Thymus (tissue), 14 donors: ENCODE measurements around the gene ABCB8. TPM values are rescaled to one million over a fixed set of nuclear protein-coding genes. Genes with fewer than 3 reads are reported as not detected.

Source experiments
- DNase-seq, 9 donors: peaks; one replicate each; pipeline ENCODE4 v3.0.0-alpha.2; 2013; ENCODE audit warnings: low spot score in 9 of 9, low read depth in 6 of 9, missing footprints in 1 of 9
- H3K27ac ChIP-seq, 2 donors: one replicate each; pipeline ENCODE4 v1.5.1; 2013; ENCODE audit warnings: control low read depth in 1 of 2, low read depth in 1 of 2, low read length in 1 of 2, mild to moderate bottlenecking in 1 of 2, moderate library complexity in 1 of 2
- H3K27me3 ChIP-seq, 2 donors: one replicate each; pipeline ENCODE4 v1.5.1; 2013; ENCODE audit warnings: low read length in 1 of 2; ENCODE audit not compliant: control insufficient read depth in 2 of 2, insufficient read depth in 1 of 2
- H3K36me3 ChIP-seq, 2 donors: one replicate each; pipeline ENCODE4 v1.5.1; 2013; ENCODE audit warnings: low read length in 1 of 2, mild to moderate bottlenecking in 1 of 2, moderate library complexity in 1 of 2; ENCODE audit not compliant: control insufficient read depth in 2 of 2, insufficient read depth in 2 of 2
- H3K4me1 ChIP-seq, 2 donors: one replicate each; pipeline ENCODE4 v1.5.1; 2013; ENCODE audit warnings: low read length in 2 of 2; ENCODE audit not compliant: control insufficient read depth in 2 of 2, insufficient read depth in 2 of 2
- H3K4me3 ChIP-seq, 2 donors: one replicate each; pipeline ENCODE4 v1.5.1; 2013; ENCODE audit warnings: low read length in 2 of 2, control low read depth in 1 of 2, mild to moderate bottlenecking in 1 of 2
- H3K9me3 ChIP-seq, 2 donors: one replicate each; pipeline ENCODE4 v1.5.1; 2013; ENCODE audit warnings: low read length in 1 of 2, mild to moderate bottlenecking in 1 of 2; ENCODE audit not compliant: control insufficient read depth in 2 of 2, insufficient read depth in 1 of 2
- WGBS: extraction: QIAGEN DNeasy Blood & Tissue Kit; methylation state at CpG from one replicate; pipeline ENCODE4 v1.1.7; 2013; 5-methylcytosine and 5-hydroxymethylcytosine counted together
- long read RNA-seq, 10 donors: transcript quantifications; one replicate each; lab custom pipeline, GENCODE V29; 2026
- polyA plus RNA-seq: library from polyadenylated mRNA; stranded (reverse); fragments of 200-250 nt; gene quantifications from one replicate; pipeline ENCODE4 v1.2.3, GENCODE V29; 2013
- total RNA-seq: library from RNA; stranded (reverse); fragments of 120-200 nt; gene quantifications from one replicate; pipeline ENCODE4 v1.2.4, GENCODE V29; 2013
- donor health status: healthy.

The ABCB8 gene
- 10.5 TPM for total RNA-seq
- 33.8 TPM for polyA plus RNA-seq
- long read RNA-seq, donor 1, result 0 reads
- long read RNA-seq, donor 2, result 0 reads
- long read RNA-seq, donor 3, full-length matches to known transcripts, result 4 of 4 reads
- long read RNA-seq, donor 3, partial matches to known transcripts, result 0 of 4 reads
- long read RNA-seq, donor 3, other reads (novel, unspliced or antisense), result 0 of 4 reads
- long read RNA-seq, donor 4, result 0 reads
- long read RNA-seq, donor 5, full-length matches to known transcripts, result 3 of 3 reads
- long read RNA-seq, donor 5, partial matches to known transcripts, result 0 of 3 reads
- long read RNA-seq, donor 5, other reads (novel, unspliced or antisense), result 0 of 3 reads
- long read RNA-seq, donor 6, full-length matches to known transcripts, result 2 of 2 reads
- long read RNA-seq, donor 6, partial matches to known transcripts, result 0 of 2 reads
- long read RNA-seq, donor 6, other reads (novel, unspliced or antisense), result 0 of 2 reads
- long read RNA-seq, donor 7, full-length matches to known transcripts, result 1 of 1 reads
- long read RNA-seq, donor 7, partial matches to known transcripts, result 0 of 1 reads
- long read RNA-seq, donor 7, other reads (novel, unspliced or antisense), result 0 of 1 reads
- long read RNA-seq, donor 8, partial matches to known transcripts, result 0 of 1 reads
- long read RNA-seq, donor 8, other reads (novel, unspliced or antisense), result 0 of 1 reads
- long read RNA-seq, donor 9, partial matches to known transcripts, result 0 of 1 reads
- long read RNA-seq, donor 9, other reads (novel, unspliced or antisense), result 0 of 1 reads
- long read RNA-seq, donor 10, full-length matches to known transcripts, result 1 of 1 reads
- long read RNA-seq, donor 10, partial matches to known transcripts, result 0 of 1 reads
- long read RNA-seq, donor 10, other reads (novel, unspliced or antisense), result 0 of 1 reads

GRCh38 chr7:151028131-151028947 lies at the start of gene ABCB8:
Gene ABCB8 (plus strand): TSS chr7:151028450. CDS start chr7:151028516, 66 bp downstream.
- DNase-seq, result peak; percentile 98 to 100 (median 99)
- Histone ChIP-seq H3K4me1 (peaks cover 9 to 15% of the 10 kb centered on the region in 2 donors), H3K4me3 (peak within 1 kb of the TSS; percentile 86), H3K27me3 (peaks cover 0 to 38% of the 10 kb centered on the region in 2 donors), H3K27ac (peak within 1 kb of the TSS; percentile 80 to 82), H3K36me3 (peaks cover 10 to 11% of the 10 kb centered on the region in 2 donors), H3K9me3 (no peaks in the 10 kb centered on the region)
- 1% methylated on average over 53 of the region's 53 CpGs for WGBS

GRCh38 chr7:150979713-150980390 lies 48.4 kb upstream of the ABCB8 start:
- H3K27me3 ChIP-seq, result peaks cover 45 to 85% of the 10 kb centered on the region in 2 donors
- H3K27ac ChIP-seq, result no peak overlapping the region
- WGBS, result 54% methylated on average over 7 of the region's 7 CpGs
- peaks cover 33 to 40% of the 10 kb centered on the region in 2 donors for H3K4me1 ChIP-seq
- no peaks in the 10 kb centered on the region for H3K9me3 ChIP-seq
- no peaks in the 10 kb centered on the region for H3K36me3 ChIP-seq
- DNase-seq, result no peak
- H3K4me3 ChIP-seq, result no peak overlapping the region

DNA sequence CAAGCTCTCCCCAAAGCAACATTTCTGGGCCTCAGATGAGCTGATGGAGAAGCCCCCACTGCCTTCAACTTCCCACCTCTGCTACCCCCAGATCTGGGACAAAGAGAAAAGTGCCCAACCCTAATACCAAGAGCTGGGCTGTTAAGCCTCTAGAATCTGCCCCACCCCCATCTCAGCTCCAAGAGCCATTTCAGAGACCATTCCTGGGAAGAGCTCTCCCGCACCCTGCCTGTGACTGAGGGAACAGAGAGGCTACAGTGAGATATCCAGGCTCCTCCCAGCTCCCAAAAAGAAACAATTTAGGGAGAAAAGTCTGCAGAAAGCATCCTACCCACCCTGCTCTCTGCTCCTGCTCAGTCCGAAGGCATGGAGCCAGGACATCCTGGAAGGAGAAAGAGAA lies 47.6 kb upstream of the ABCB8 start:
- no peak overlapping the region for H3K27ac ChIP-seq
- peaks cover 25 to 33% of the 10 kb centered on the region in 2 donors for H3K4me1 ChIP-seq
- no peak for DNase-seq
- no peaks in the 10 kb centered on the region for H3K36me3 ChIP-seq
- 48% methylated on average over 2 of the region's 2 CpGs for WGBS
- peaks cover 45 to 81% of the 10 kb centered on the region in 2 donors for H3K27me3 ChIP-seq
- no peak overlapping the region for H3K4me3 ChIP-seq
- no peaks in the 10 kb centered on the region for H3K9me3 ChIP-seq

DNA sequence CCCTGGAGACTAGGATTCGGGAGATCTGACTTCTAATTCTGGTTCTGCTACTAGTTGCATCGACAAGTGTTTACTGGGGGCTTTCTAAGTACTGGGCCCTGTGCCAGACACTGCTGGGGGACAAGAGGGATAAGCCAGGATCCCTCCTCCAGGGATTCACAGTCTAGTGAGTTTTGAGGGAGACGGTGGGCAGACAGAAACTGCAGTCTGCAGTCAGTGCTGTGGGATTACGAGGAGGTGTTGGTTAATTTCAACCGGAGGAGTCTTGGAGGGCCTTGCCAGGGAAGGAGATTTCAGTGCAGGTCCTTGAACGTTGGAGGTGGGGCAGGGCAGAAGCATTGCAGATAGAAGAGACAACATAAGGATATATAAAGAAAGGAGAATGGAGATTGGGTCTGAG lies 46.6 kb upstream of the ABCB8 start:
- Histone ChIP-seq H3K27ac (no peak overlapping the region), H3K27me3 (peaks cover 41 to 81% of the 10 kb centered on the region in 2 donors), H3K4me3 (no peak overlapping the region), H3K9me3 (no peaks in the 10 kb centered on the region), H3K4me1 (peaks cover 22 to 25% of the 10 kb centered on the region in 2 donors), H3K36me3 (no peaks in the 10 kb centered on the region)
- DNase-seq, result no peak
- WGBS, result 72% methylated on average over 6 of the region's 6 CpGs

- Histone ChIP-seq H3K27me3 (peaks cover 34 to 80% of the 10 kb centered on the region in 2 donors), H3K4me1 (peaks cover 16 to 18% of the 10 kb centered on the region in 2 donors), H3K27ac (no peak overlapping the region), H3K9me3 (no peaks in the 10 kb centered on the region), H3K4me3 (no peak overlapping the region), H3K36me3 (no peaks in the 10 kb centered on the region)
- DNase-seq, result no peak
- 51% methylated on average over 3 of the region's 3 CpGs for WGBS
These were observed 45.9 kb upstream of the ABCB8 start for GRCh38 chr7:150982351-150982750.

GRCh38 chr7:150983893-150984368 lies 44.3 kb upstream of the ABCB8 start:
- no peaks in the 10 kb centered on the region for H3K36me3 ChIP-seq
- peak in 2 of 9 donors; percentile 73 to 74 for DNase-seq
- peaks cover 5 to 17% of the 10 kb centered on the region in 2 donors for H3K4me1 ChIP-seq
- H3K27ac ChIP-seq, result no peak overlapping the region
- H3K9me3 ChIP-seq, result no peaks in the 10 kb centered on the region
- H3K4me3 ChIP-seq, result no peak overlapping the region
- H3K27me3 ChIP-seq, result peaks cover 29 to 85% of the 10 kb centered on the region in 2 donors
- WGBS, result 5% methylated on average over 2 of the region's 2 CpGs

DNA sequence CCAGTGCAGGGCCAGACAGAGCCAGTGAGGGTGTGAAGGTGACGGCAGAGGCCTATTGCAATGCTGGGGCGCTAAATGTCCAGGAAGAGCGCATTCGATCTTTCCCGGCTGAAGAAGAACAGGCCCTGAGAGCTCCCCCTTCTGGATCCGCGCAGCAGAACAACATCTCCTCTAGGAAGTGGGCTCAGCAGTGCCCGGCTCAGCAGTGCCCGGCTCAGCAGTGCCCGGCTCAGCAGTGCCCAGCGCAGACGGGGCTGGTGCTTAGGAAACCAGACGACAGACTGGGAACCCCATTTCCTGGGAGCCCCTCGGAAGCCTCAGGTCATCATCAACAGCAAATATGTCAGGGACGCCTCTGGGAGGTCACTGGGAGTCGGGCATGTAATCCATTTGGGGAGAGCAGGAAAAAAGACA lies 42.1 kb upstream of the ABCB8 start:
- Histone ChIP-seq H3K4me3 (no peak overlapping the region), H3K9me3 (peaks cover 0 to 8% of the 10 kb centered on the region in 2 donors), H3K27ac (no peak overlapping the region), H3K4me1 (peaks cover 0 to 8% of the 10 kb centered on the region in 2 donors), H3K27me3 (peaks cover 11 to 74% of the 10 kb centered on the region in 2 donors), H3K36me3 (no peaks in the 10 kb centered on the region)
- 13% methylated on average over 16 of the region's 16 CpGs for WGBS
- DNase-seq, result peak in 2 of 9 donors; percentile 51 to 56

DNA sequence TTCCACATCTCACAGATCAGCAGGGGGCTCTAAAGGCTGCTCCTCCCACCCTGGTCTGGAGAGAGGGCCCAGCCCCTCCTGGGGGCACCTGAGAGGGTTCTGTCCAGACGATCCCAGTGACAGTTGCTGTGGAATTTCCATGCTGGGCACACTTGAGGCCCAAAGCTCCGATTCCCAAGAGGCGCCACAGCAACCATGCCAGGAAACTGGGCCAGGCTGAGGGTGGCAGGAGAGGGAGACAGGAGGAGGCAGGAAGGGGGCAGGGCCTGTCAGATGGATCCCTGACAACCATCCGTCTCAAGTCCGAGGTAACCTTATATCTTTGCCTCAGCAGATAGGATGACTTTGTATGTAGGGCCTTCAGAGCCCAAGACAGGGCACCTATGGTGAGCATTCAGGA lies 41.7 kb upstream of the ABCB8 start:
- WGBS, result 67% methylated on average over 5 of the region's 5 CpGs
- no peak for DNase-seq
- Histone ChIP-seq H3K27me3 (peaks cover 9 to 70% of the 10 kb centered on the region in 2 donors), H3K9me3 (peaks cover 0 to 13% of the 10 kb centered on the region in 2 donors), H3K4me1 (peaks cover 0 to 8% of the 10 kb centered on the region in 2 donors), H3K4me3 (no peak overlapping the region), H3K36me3 (no peaks in the 10 kb centered on the region), H3K27ac (no peak overlapping the region)
